ENCODE results near the gene KLK4. TPM values are rescaled to one million over a fixed set of nuclear protein-coding genes. Genes with fewer than 3 reads are reported as not detected.

The KLK4 gene
- total RNA-seq, 2 experiments from 2014 or later = not detected

DNA sequence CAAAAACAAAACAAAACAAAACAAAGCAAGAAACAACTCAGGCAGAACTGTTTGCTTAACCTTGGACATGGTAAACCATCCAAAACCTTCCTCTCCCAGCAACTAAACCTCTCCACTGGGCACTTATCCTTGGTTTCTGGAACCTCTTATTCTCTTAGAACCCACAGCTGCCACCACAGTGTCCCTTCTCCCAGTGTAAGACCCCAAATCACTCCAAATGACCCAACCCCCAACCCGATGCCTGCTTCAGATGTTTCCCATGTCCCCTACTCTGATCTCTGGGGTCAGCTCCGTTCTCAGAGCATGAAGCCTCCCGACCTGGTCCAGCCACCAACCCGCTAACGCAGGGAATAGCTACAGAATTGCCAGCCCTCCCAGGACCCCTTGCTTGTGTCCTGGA lies 37.0 kb downstream of the KLK4 start:
- DNase-seq (ENCODE audit: low spot score) = no peak
- Histone ChIP-seq H3K27ac (ENCODE audit: low read depth, low read length, poor library complexity, severe bottlenecking) (no peak overlapping the region), H3K4me2 (ENCODE audit: low read length) (no peak overlapping the region), H3K4me3 (ENCODE audit: low read depth, low read length, poor library complexity, severe bottlenecking) (no peak overlapping the region), H2AFZ (ENCODE audit: low read length) (no peak overlapping the region), H3K79me2 (ENCODE audit: insufficient read depth, low read depth, low read length) (no peaks in the 10 kb centered on the region), H3K9me2 (ENCODE audit: insufficient read depth, low read length) (no peaks in the 10 kb centered on the region), H3K9me3 (ENCODE audit: low read length) (no peaks in the 10 kb centered on the region), H3K36me3 (ENCODE audit: insufficient read depth, low read length) (no peaks in the 10 kb centered on the region), H4K20me1 (ENCODE audit: insufficient read depth, low read length) (no peaks in the 10 kb centered on the region), H3K4me1 (ENCODE audit: insufficient read depth, low read length, poor library complexity, severe bottlenecking) (no peaks in the 10 kb centered on the region)
- BruUV-seq (replicated peaks) = no TSS peak
- POLR2A ChIA-PET = no interaction called here
- CTCF ChIA-PET (ENCODE audit: unreplicated experiment) = interaction anchor here (0.5 kb wide), 1 partner anchor 32 kb away, joined by 3 read pairs; no protein-coding TSS in a partner anchor
- intact Hi-C loops (cut with micrococcal nuclease; ENCODE audit: unreplicated experiment) = no loop called here
- no peak for TF ChIP-seq EZH2phosphoT487 (IDR thresholded peaks at IDR 0.05; ENCODE audit: borderline replicate concordance, low read depth, low read length)
- TF ChIP-seq, protein P1, sequence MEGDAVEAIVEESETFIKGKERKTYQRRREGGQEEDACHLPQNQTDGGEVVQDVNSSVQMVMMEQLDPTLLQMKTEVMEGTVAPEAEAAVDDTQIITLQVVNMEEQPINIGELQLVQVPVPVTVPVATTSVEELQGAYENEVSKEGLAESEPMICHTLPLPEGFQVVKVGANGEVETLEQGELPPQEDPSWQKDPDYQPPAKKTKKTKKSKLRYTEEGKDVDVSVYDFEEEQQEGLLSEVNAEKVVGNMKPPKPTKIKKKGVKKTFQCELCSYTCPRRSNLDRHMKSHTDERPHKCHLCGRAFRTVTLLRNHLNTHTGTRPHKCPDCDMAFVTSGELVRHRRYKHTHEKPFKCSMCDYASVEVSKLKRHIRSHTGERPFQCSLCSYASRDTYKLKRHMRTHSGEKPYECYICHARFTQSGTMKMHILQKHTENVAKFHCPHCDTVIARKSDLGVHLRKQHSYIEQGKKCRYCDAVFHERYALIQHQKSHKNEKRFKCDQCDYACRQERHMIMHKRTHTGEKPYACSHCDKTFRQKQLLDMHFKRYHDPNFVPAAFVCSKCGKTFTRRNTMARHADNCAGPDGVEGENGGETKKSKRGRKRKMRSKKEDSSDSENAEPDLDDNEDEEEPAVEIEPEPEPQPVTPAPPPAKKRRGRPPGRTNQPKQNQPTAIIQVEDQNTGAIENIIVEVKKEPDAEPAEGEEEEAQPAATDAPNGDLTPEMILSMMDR (conservative IDR thresholded peaks at IDR 0.05; ENCODE audit: low read length) = no peak

DNA sequence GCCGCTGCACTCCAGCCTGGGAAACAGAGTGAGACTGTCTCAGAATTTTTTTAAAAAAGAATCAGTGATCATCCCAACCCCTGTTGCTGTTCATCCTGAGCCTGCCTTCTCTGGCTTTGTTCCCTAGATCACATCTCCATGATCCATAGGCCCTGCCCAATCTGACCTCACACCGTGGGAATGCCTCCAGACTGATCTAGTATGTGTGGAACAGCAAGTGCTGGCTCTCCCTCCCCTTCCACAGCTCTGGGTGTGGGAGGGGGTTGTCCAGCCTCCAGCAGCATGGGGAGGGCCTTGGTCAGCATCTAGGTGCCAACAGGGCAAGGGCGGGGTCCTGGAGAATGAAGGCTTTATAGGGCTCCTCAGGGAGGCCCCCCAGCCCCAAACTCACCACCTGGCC lies 38.1 kb downstream of the KLK4 start, which contains the start of gene KLK2:
TSS of gene KLK2 (plus strand) at position 384 of the 400 bp plus-strand sequence. CDS start 35 bp downstream, outside the sequence.
- H3K4me1 ChIP-seq (ENCODE audit: insufficient read depth, low read length, poor library complexity, severe bottlenecking) = no peaks in the 10 kb centered on the region
- DNase-seq (ENCODE audit: low spot score) = no peak
- no peak within 1 kb of the TSS for H3K4me3 ChIP-seq (ENCODE audit: low read depth, low read length, poor library complexity, severe bottlenecking)
- H4K20me1 ChIP-seq (ENCODE audit: insufficient read depth, low read length) = no peaks in the 10 kb centered on the region
- no peaks in the 10 kb centered on the region for H3K9me3 ChIP-seq (ENCODE audit: low read length)
- H3K9me2 ChIP-seq (ENCODE audit: insufficient read depth, low read length) = no peaks in the 10 kb centered on the region
- H3K4me2 ChIP-seq (ENCODE audit: low read length) = no peak within 1 kb of the TSS
- H3K79me2 ChIP-seq (ENCODE audit: insufficient read depth, low read depth, low read length) = no peaks in the 10 kb centered on the region
- ChIA-PET POLR2A (interaction anchor here (0.6 kb wide), 1 partner anchor 103 kb away, joined by 4 read pairs; the partner anchor contains the start of gene GPR32), CTCF (ENCODE audit: unreplicated experiment) (no interaction called here)
- no peak within 1 kb of the TSS for H2AFZ ChIP-seq (ENCODE audit: low read length)
- TF ChIP-seq EZH2phosphoT487 (IDR thresholded peaks at IDR 0.05; ENCODE audit: borderline replicate concordance, low read depth, low read length) = no peak
- TF ChIP-seq, protein P1 (conservative IDR thresholded peaks at IDR 0.05; ENCODE audit: low read length) = no peak
- H3K27ac ChIP-seq (ENCODE audit: low read depth, low read length, poor library complexity, severe bottlenecking) = no peak within 1 kb of the TSS
- H3K36me3 ChIP-seq (ENCODE audit: insufficient read depth, low read length) = no peaks in the 10 kb centered on the region
- intact Hi-C loops (cut with micrococcal nuclease; ENCODE audit: unreplicated experiment) = no loop called here
- no TSS peak for BruUV-seq (replicated peaks)

DNA sequence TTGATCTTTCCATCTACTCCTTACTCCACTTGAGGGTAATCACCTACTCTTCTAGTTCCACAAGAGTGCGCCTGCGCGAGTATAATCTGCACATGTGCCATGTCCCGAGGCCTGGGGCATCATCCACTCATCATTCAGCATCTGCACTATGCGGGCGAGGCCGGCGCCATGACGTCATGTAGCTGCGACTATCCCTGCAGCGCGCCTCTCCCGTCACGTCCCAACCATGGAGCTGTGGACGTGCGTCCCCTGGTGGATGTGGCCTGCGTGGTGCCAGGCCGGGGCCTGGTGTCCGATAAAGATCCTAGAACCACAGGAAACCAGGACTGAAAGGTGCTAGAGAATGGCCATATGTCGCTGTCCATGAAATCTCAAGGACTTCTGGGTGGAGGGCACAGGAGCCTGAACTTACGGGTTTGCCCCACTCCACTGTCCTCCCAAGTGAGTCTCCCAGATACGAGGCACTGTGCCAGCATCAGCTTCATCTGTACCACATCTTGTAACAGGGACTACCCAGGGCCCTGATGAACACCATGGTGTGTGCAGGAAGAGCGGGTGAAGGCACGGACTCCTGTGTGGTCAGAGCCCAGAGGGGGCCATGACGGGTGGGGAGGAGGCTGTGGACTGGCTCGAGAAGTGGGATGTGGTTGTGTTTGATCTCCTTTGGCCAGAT lies 40.6 kb downstream of the KLK4 start:
- no peaks in the 10 kb centered on the region for H3K79me2 ChIP-seq (ENCODE audit: insufficient read depth, low read depth, low read length)
- intact Hi-C loops (cut with micrococcal nuclease; ENCODE audit: unreplicated experiment) = no loop called here
- H3K9me2 ChIP-seq (ENCODE audit: insufficient read depth, low read length) = no peaks in the 10 kb centered on the region
- BruUV-seq (replicated peaks) = no TSS peak
- no peaks in the 10 kb centered on the region for H3K4me1 ChIP-seq (ENCODE audit: insufficient read depth, low read length, poor library complexity, severe bottlenecking)
- no peak overlapping the region for H3K4me3 ChIP-seq (ENCODE audit: low read depth, low read length, poor library complexity, severe bottlenecking)
- no peak for DNase-seq (ENCODE audit: low spot score)
- TF ChIP-seq, protein P1 (conservative IDR thresholded peaks at IDR 0.05; ENCODE audit: low read length) = no peak
- no peak for TF ChIP-seq EZH2phosphoT487 (IDR thresholded peaks at IDR 0.05; ENCODE audit: borderline replicate concordance, low read depth, low read length)
- ChIA-PET POLR2A (no interaction called here), CTCF (ENCODE audit: unreplicated experiment) (no interaction called here)
- H3K4me2 ChIP-seq (ENCODE audit: low read length) = no peak overlapping the region
- no peak overlapping the region for H2AFZ ChIP-seq (ENCODE audit: low read length)
- H3K9me3 ChIP-seq (ENCODE audit: low read length) = no peaks in the 10 kb centered on the region
- H3K27ac ChIP-seq (ENCODE audit: low read depth, low read length, poor library complexity, severe bottlenecking) = no peak overlapping the region
- H4K20me1 ChIP-seq (ENCODE audit: insufficient read depth, low read length) = no peaks in the 10 kb centered on the region
- H3K36me3 ChIP-seq (ENCODE audit: insufficient read depth, low read length) = no peaks in the 10 kb centered on the region
